ENCODE data around the gene SHF.
"Not testable (repeated sequence)": the region's sequence is repeated elsewhere in the genome, so short reads cannot be mapped to it uniquely, and the experiment has no call there.

- TF ChIP-seq CTCF (optimal IDR thresholded peaks at IDR 0.05 in 1 of 3, IDR thresholded peaks at IDR 0.05 in 1 of 3, conservative IDR thresholded peaks at IDR 0.05 in 1 of 3; ENCODE audit: extremely low read depth in 1 of 3, insufficient read depth in 2 of 3, low read length in 3 of 3); EZH2 (IDR thresholded peaks at IDR 0.05; ENCODE audit: low read length): not testable (repeated sequence)
Measured at GRCh38 chr15:45236806-45237205, 49.0 kb upstream of the SHF start.

Data from keratinocyte (primary cell).